SK-N-SH (cell line): ENCODE data around the gene CENATAC.
"Not testable (repeated sequence)": the region's sequence is repeated elsewhere in the genome, so short reads cannot be mapped to it uniquely, and the experiment has no call there.

Experiments used
- CTCF ChIP-seq: fragments of 200-600 bp; sonication (generic); IDR thresholded peaks from 2 replicates; pipeline ENCODE4 v1.6.1; 2017; ENCODE audit warnings: antibody characterized with exemption, mild to moderate bottlenecking, moderate library complexity
- GABPA ChIP-seq: IDR thresholded peaks from 2 replicates; pipeline ENCODE4 v1.4.0; 2012; ENCODE audit warnings: low read depth, mild to moderate bottlenecking
- MXI1 ChIP-seq: IDR thresholded peaks from 2 replicates; pipeline ENCODE4 v1.6.1; 2012; ENCODE audit warnings: mild to moderate bottlenecking, low read depth, low read length, improper control_type of control experiment
- NFIC ChIP-seq: IDR thresholded peaks from 2 replicates; pipeline ENCODE4 v1.4.0; 2012; ENCODE audit warnings: borderline replicate concordance
- RAD21 ChIP-seq: IDR thresholded peaks from 2 replicates; pipeline ENCODE4 v1.6.1; 2012; ENCODE audit warnings: mild to moderate bottlenecking, low read length
- RCOR1 ChIP-seq: fragments of 150-350 bp; IDR thresholded peaks from 2 replicates; pipeline ENCODE4 v1.6.1; 2017; ENCODE audit warnings: antibody characterized with exemption, low read length
- ZBTB33 ChIP-seq: IDR thresholded peaks from 2 replicates; pipeline ENCODE4 v1.4.0; 2012; ENCODE audit warnings: low read depth, borderline replicate concordance

GRCh38 chr11:118991486-118992038 lies 6.4 kb upstream of the CENATAC start:
- not testable (repeated sequence) for TF ChIP-seq RCOR1, CTCF, RAD21, GABPA, MXI1, ZBTB33, NFIC
